Mesenchymal stem cell (in vitro differentiated cells and primary cell): ENCODE results near the gene PASK.

Experiments used
- DNase-seq: peaks from one replicate; pipeline ENCODE4 v3.0.0-alpha.2; 2013
- H2AFZ ChIP-seq: one replicate; pipeline ENCODE4 v1.6.1; 2013; ENCODE audit warnings: low read depth, mild to moderate bottlenecking, control low read depth, inconsistent platforms, low read length, moderate library complexity
- H2AK5ac ChIP-seq: 2 replicates; pipeline ENCODE4 v1.6.1; 2013; ENCODE audit warnings: low read length, moderate library complexity, mild to moderate bottlenecking, inconsistent platforms; ENCODE audit not compliant: severe bottlenecking
- H2BK120ac ChIP-seq: one replicate; pipeline ENCODE4 v1.6.1; 2013; ENCODE audit warnings: low read depth, mild to moderate bottlenecking, inconsistent platforms, low read length, moderate library complexity
- H2BK12ac ChIP-seq, 2 experiments: one replicate each; pipeline ENCODE4 v1.6.1; 2013; ENCODE audit warnings: inconsistent platforms in 2 of 2, low read length in 2 of 2, mild to moderate bottlenecking in 2 of 2, moderate library complexity in 2 of 2, control low read depth in 1 of 2
- H2BK15ac ChIP-seq: one replicate; pipeline ENCODE4 v1.6.1; 2013; ENCODE audit warnings: mild to moderate bottlenecking, low read depth, inconsistent platforms; ENCODE audit not compliant: poor library complexity, severe bottlenecking
- H2BK5ac ChIP-seq: 2 replicates; pipeline ENCODE4 v1.6.1; 2013; ENCODE audit warnings: low read depth, mild to moderate bottlenecking, low read length, control low read depth, inconsistent platforms; ENCODE audit not compliant: poor library complexity, severe bottlenecking
- H3K14ac ChIP-seq, 2 experiments: one replicate each; pipeline ENCODE4 v1.6.1; 2013; ENCODE audit warnings: inconsistent platforms in 2 of 2, low read length in 2 of 2, control low read depth in 1 of 2, mild to moderate bottlenecking in 1 of 2, moderate library complexity in 1 of 2
- H3K18ac ChIP-seq, 2 experiments: one replicate each; pipeline ENCODE4 v1.6.1; 2013; ENCODE audit warnings: inconsistent platforms in 2 of 2, low read length in 2 of 2, control low read depth in 1 of 2, low read depth in 1 of 2, mild to moderate bottlenecking in 1 of 2
- H3K23ac ChIP-seq, 2 experiments: one replicate each; pipeline ENCODE4 v1.6.1; 2013; ENCODE audit warnings: inconsistent platforms in 2 of 2, low read length in 2 of 2, mild to moderate bottlenecking in 2 of 2, moderate library complexity in 2 of 2, control low read depth in 1 of 2
- H3K27ac ChIP-seq: 2 replicates; pipeline ENCODE4 v1.5.1; 2013; ENCODE audit warnings: mild to moderate bottlenecking, moderate library complexity, low read length, control low read depth, inconsistent platforms; ENCODE audit not compliant: poor library complexity, severe bottlenecking
- H3K27me3 ChIP-seq, 2 experiments: 2 replicates each; pipeline versions ENCODE4 v1.6.1 to v1.7.0; 2013; ENCODE audit warnings: low read length in 2 of 2, mild to moderate bottlenecking in 2 of 2, moderate library complexity in 2 of 2, control low read depth in 1 of 2, inconsistent platforms in 1 of 2; ENCODE audit not compliant: control insufficient read depth in 1 of 2, insufficient read depth in 1 of 2
- H3K36me3 ChIP-seq, 2 experiments: 2 replicates each; pipeline versions ENCODE4 v1.6.1 to v1.7.0; 2013; ENCODE audit warnings: low read length in 2 of 2, control low read depth in 1 of 2, inconsistent platforms in 1 of 2, low read depth in 1 of 2, mild to moderate bottlenecking in 1 of 2; ENCODE audit not compliant: insufficient read depth in 2 of 2, control insufficient read depth in 1 of 2
- H3K4ac ChIP-seq, 2 experiments: one replicate each; pipeline ENCODE4 v1.6.1; 2013; ENCODE audit warnings: inconsistent platforms in 2 of 2, low read length in 2 of 2, mild to moderate bottlenecking in 2 of 2, moderate library complexity in 2 of 2, control low read depth in 1 of 2, low read depth in 1 of 2
- H3K4me1 ChIP-seq: 2 replicates; pipeline ENCODE4 v1.6.1; 2013; ENCODE audit warnings: low read depth, low read length, control low read depth; ENCODE audit not compliant: control insufficient read depth, insufficient read depth
- H3K4me2 ChIP-seq: 2 replicates; pipeline ENCODE4 v1.6.1; 2013; ENCODE audit warnings: low read length, mild to moderate bottlenecking, inconsistent platforms; ENCODE audit not compliant: poor library complexity, severe bottlenecking
- H3K4me3 ChIP-seq, 2 experiments: 2 replicates each; pipeline versions ENCODE4 v1.5.1 to v1.7.0; 2013; ENCODE audit warnings: low read length in 2 of 2, mild to moderate bottlenecking in 2 of 2, control low read depth in 1 of 2, low read depth in 1 of 2; ENCODE audit not compliant: insufficient read depth in 1 of 2
- H3K79me1 ChIP-seq: replicated peaks from 2 replicates; pipeline ENCODE4 v1.6.1; 2013; ENCODE audit warnings: mild to moderate bottlenecking, control low read depth, low read length, inconsistent platforms; ENCODE audit not compliant: poor library complexity, severe bottlenecking
- H3K9ac ChIP-seq: 2 replicates; pipeline ENCODE4 v1.7.0; 2013; ENCODE audit warnings: mild to moderate bottlenecking, low read length, moderate library complexity
- H3K9me3 ChIP-seq: 2 replicates; pipeline ENCODE4 v1.7.0; 2013; ENCODE audit warnings: mild to moderate bottlenecking, low read length; ENCODE audit not compliant: control insufficient read depth
- H4K8ac ChIP-seq: one replicate; pipeline ENCODE4 v1.6.1; 2013; ENCODE audit warnings: inconsistent platforms, mild to moderate bottlenecking, low read length, moderate library complexity
- H4K91ac ChIP-seq: one replicate; pipeline ENCODE4 v1.6.1; 2013; ENCODE audit warnings: mild to moderate bottlenecking, low read length, inconsistent platforms
- WGBS: methylation state at CpG from one replicate; pipeline ENCODE4 v1.1.7; 2013; ENCODE audit warnings: mixed read lengths; 5-methylcytosine and 5-hydroxymethylcytosine counted together

Gene PASK

GRCh38 chr2:241088376-241088775 lies 60.9 kb downstream of the PASK start:
- no peak overlapping the region for H2AFZ ChIP-seq
- no peak overlapping the region for H2BK120ac ChIP-seq
- no peak overlapping the region for H4K8ac ChIP-seq
- H3K27ac ChIP-seq: peak overlapping the region; percentile 59
- no peaks in the 10 kb centered on the region for H3K9me3 ChIP-seq
- no peak for DNase-seq
- no peak overlapping the region for H2AK5ac ChIP-seq
- H3K4me2 ChIP-seq: peak overlapping the region; percentile 15
- no peak overlapping the region for H3K23ac ChIP-seq
- no peak overlapping the region for H2BK12ac ChIP-seq
- 95% methylated on average over 8 of the region's 8 CpGs for WGBS
- no peak overlapping the region for H3K4me3 ChIP-seq
- peaks cover 18% of the 10 kb centered on the region for H3K4me1 ChIP-seq
- H3K79me1 ChIP-seq: peaks cover 23% of the 10 kb centered on the region
- H3K27me3 ChIP-seq: no peaks in the 10 kb centered on the region
- H2BK5ac ChIP-seq: no peak overlapping the region
- H3K36me3 ChIP-seq: peaks cover 28 to 96% of the 10 kb centered on the region in 2 experiments
- H3K18ac ChIP-seq: no peak overlapping the region
- H3K9ac ChIP-seq: no peak overlapping the region
- H2BK15ac ChIP-seq: no peak overlapping the region
- no peak overlapping the region for H3K14ac ChIP-seq
- H3K4ac ChIP-seq: no peak overlapping the region
- H4K91ac ChIP-seq: no peak overlapping the region

GRCh38 chr2:241087420-241088268 lies 61.6 kb downstream of the PASK start:
- no peak overlapping the region for H2AFZ ChIP-seq

GRCh38 chr2:241084856-241085444 lies 64.3 kb downstream of the PASK start:
- no peak overlapping the region for H3K23ac ChIP-seq
- no peak overlapping the region for H4K91ac ChIP-seq
- no peak for DNase-seq
- no peak overlapping the region for H2AK5ac ChIP-seq
- H3K9me3 ChIP-seq: no peaks in the 10 kb centered on the region
- H3K4me2 ChIP-seq: no peak overlapping the region
- no peak overlapping the region for H4K8ac ChIP-seq
- H2BK15ac ChIP-seq: no peak overlapping the region
- no peak overlapping the region for H2BK120ac ChIP-seq
- H3K27me3 ChIP-seq: no peaks in the 10 kb centered on the region
- H3K27ac ChIP-seq: no peak overlapping the region
- H3K4me1 ChIP-seq: peaks cover 10% of the 10 kb centered on the region
- no peak overlapping the region for H3K14ac ChIP-seq
- H2AFZ ChIP-seq: no peak overlapping the region
- no peak overlapping the region for H2BK5ac ChIP-seq
- H3K9ac ChIP-seq: no peak overlapping the region
- H3K4ac ChIP-seq: no peak overlapping the region
- H3K18ac ChIP-seq: no peak overlapping the region
- WGBS: over 99% methylated on average over 4 of the region's 4 CpGs
- H3K4me3 ChIP-seq: no peak overlapping the region
- no peak overlapping the region for H2BK12ac ChIP-seq
- peaks cover 11 to 94% of the 10 kb centered on the region in 2 experiments for H3K36me3 ChIP-seq
- H3K79me1 ChIP-seq: peaks cover 6% of the 10 kb centered on the region

More at GRCh38 chr2:241087420-241088268, 61.6 kb downstream of the PASK start:
- Histone ChIP-seq H3K4ac (no peak overlapping the region), H3K14ac (no peak overlapping the region), H3K4me2 (peak overlapping the region; percentile 15), H3K79me1 (peaks cover 20% of the 10 kb centered on the region), H2BK15ac (no peak overlapping the region), H3K9ac (no peak overlapping the region), H4K91ac (peak overlapping the region; percentile 3), H3K27ac (peak overlapping the region; percentile 59), H3K36me3 (peaks cover 26 to 96% of the 10 kb centered on the region in 2 experiments), H3K9me3 (no peaks in the 10 kb centered on the region), H4K8ac (no peak overlapping the region), H3K4me3 (no peak overlapping the region), H3K23ac (no peak overlapping the region), H3K27me3 (no peaks in the 10 kb centered on the region), H2BK12ac (no peak overlapping the region), H3K4me1 (peaks cover 16% of the 10 kb centered on the region), H2BK120ac (no peak overlapping the region), H2BK5ac (no peak overlapping the region), H3K18ac (no peak overlapping the region), H2AK5ac (no peak overlapping the region)
- DNase-seq: no peak
- 98% methylated on average over 25 of the region's 29 CpGs for WGBS

- Histone ChIP-seq H3K4me2 (no peak overlapping the region), H3K27me3 (no peaks in the 10 kb centered on the region), H3K23ac (no peak overlapping the region), H2BK120ac (no peak overlapping the region), H3K4ac (no peak overlapping the region), H3K4me3 (no peak overlapping the region), H3K4me1 (peaks cover 7% of the 10 kb centered on the region), H3K18ac (no peak overlapping the region), H2BK5ac (no peak overlapping the region), H2AK5ac (no peak overlapping the region), H3K14ac (no peak overlapping the region), H2AFZ (no peak overlapping the region), H3K9ac (no peak overlapping the region), H3K79me1 (peaks cover 6% of the 10 kb centered on the region), H3K27ac (no peak overlapping the region), H3K36me3 (peaks cover 4 to 83% of the 10 kb centered on the region in 2 experiments), H2BK12ac (no peak overlapping the region), H3K9me3 (no peaks in the 10 kb centered on the region), H4K8ac (no peak overlapping the region), H2BK15ac (no peak overlapping the region), H4K91ac (peak overlapping the region; percentile 18)
- no peak for DNase-seq
- WGBS: 91% methylated on average over 5 of the region's 5 CpGs
Measured at GRCh38 chr2:241083091-241083415, 66.2 kb downstream of the PASK start.
